A673 (cell line): ENCODE measurements around the gene ARPC2.

ENCODE experiments used
- CTCF ChIP-seq: fragments of 300-800, 200-600 bp; sonication (generic); conservative IDR thresholded peaks from 2 replicates; pipeline ENCODE4 v1.5.1; 2017; ENCODE audit warnings: low read depth, mild to moderate bottlenecking, antibody characterized with exemption, low read length, moderate library complexity, mixed read lengths
- EZH2 ChIP-seq: fragments of 200-600 bp; sonication (generic); IDR thresholded peaks from 2 replicates; pipeline ENCODE4 v1.6.1; 2017; ENCODE audit warnings: borderline replicate concordance, low read depth, mild to moderate bottlenecking, mixed read lengths, antibody characterized with exemption, low read length; ENCODE audit not compliant: poor library complexity, severe bottlenecking

- TF ChIP-seq CTCF = no peak
- TF ChIP-seq EZH2 = no peak
Observed at GRCh38 chr2:218236829-218237228, 19.8 kb downstream of the ARPC2 start.
